GM23338 (cell line): ENCODE results near the gene SORCS2.

Experiments
- CREB1 ChIP-seq: fragments of 250-450 bp; sonication (Bioruptor Pico); IDR thresholded peaks from 2 replicates; pipeline ENCODE4 v1.5.0; 2020; ENCODE audit warnings: low read depth, mild to moderate bottlenecking, moderate library complexity
- ETS1 ChIP-seq: IDR thresholded peaks from 2 replicates; pipeline ENCODE4 v1.6.1; 2016; ENCODE audit warnings: antibody characterized with exemption
- EZH2 ChIP-seq: fragments of 200-600 bp; sonication (generic); IDR thresholded peaks from one replicate; pipeline ENCODE4 v1.8.0; 2017; ENCODE audit warnings: antibody characterized with exemption, mild to moderate bottlenecking, low read depth; ENCODE audit not compliant: unreplicated experiment
- EZH2phosphoT487 ChIP-seq: fragments of 200-600 bp; sonication (generic); IDR thresholded peaks from one replicate; pipeline ENCODE4 v1.8.1; 2018; ENCODE audit warnings: antibody characterized with exemption; ENCODE audit not compliant: unreplicated experiment
- JUNB ChIP-seq: IDR thresholded peaks from one replicate; pipeline ENCODE4 v1.6.1; 2016; ENCODE audit warnings: antibody characterized with exemption; ENCODE audit not compliant: unreplicated experiment
- NANOG ChIP-seq: IDR thresholded peaks from 2 replicates; pipeline ENCODE4 v1.6.1; 2016; ENCODE audit warnings: antibody characterized with exemption, borderline replicate concordance
- POLR2AphosphoS5 ChIP-seq: IDR thresholded peaks from 2 replicates; pipeline ENCODE4 v1.6.1; 2016; ENCODE audit warnings: antibody characterized with exemption, low read depth
- ZNF114 ChIP-seq: fragments of 250-450 bp; sonication (Bioruptor Pico); IDR thresholded peaks from 2 replicates; pipeline ENCODE4 v1.5.0; 2020; ENCODE audit warnings: mild to moderate bottlenecking, moderate library complexity
- ZNF331 ChIP-seq: fragments of 250-450 bp; sonication (Bioruptor Pico); IDR thresholded peaks from 2 replicates; pipeline ENCODE4 v1.5.0; 2020; ENCODE audit warnings: low read depth, mild to moderate bottlenecking, moderate library complexity
- ZNF462 ChIP-seq: fragments of 250-450 bp; sonication (Bioruptor Pico); IDR thresholded peaks from 2 replicates; pipeline ENCODE4 v1.5.0; 2020; ENCODE audit warnings: mild to moderate bottlenecking, moderate library complexity
- TF ChIP-seq, protein P1 (sequence below), 2 experiments: fragments of 200-600 bp in 1 of 2; sonication (generic) in 1 of 2; conservative IDR thresholded peaks; 2 replicates each; pipeline versions ENCODE4 v1.5.1 to v1.6.1; 2016 to 2017; ENCODE audit warnings: antibody characterized with exemption in 2 of 2, low read depth in 2 of 2, mild to moderate bottlenecking in 2 of 2, moderate library complexity in 1 of 2
- TF ChIP-seq, protein P2 (sequence below): IDR thresholded peaks from one replicate; pipeline ENCODE4 v1.6.1; 2018; ENCODE audit warnings: antibody characterized with exemption; ENCODE audit not compliant: unreplicated experiment

- TF ChIP-seq, protein P1, sequence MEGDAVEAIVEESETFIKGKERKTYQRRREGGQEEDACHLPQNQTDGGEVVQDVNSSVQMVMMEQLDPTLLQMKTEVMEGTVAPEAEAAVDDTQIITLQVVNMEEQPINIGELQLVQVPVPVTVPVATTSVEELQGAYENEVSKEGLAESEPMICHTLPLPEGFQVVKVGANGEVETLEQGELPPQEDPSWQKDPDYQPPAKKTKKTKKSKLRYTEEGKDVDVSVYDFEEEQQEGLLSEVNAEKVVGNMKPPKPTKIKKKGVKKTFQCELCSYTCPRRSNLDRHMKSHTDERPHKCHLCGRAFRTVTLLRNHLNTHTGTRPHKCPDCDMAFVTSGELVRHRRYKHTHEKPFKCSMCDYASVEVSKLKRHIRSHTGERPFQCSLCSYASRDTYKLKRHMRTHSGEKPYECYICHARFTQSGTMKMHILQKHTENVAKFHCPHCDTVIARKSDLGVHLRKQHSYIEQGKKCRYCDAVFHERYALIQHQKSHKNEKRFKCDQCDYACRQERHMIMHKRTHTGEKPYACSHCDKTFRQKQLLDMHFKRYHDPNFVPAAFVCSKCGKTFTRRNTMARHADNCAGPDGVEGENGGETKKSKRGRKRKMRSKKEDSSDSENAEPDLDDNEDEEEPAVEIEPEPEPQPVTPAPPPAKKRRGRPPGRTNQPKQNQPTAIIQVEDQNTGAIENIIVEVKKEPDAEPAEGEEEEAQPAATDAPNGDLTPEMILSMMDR (conservative IDR thresholded peaks at IDR 0.05; ENCODE audit: low read depth in 2 of 2) = no peak
- TF ChIP-seq, protein P2, sequence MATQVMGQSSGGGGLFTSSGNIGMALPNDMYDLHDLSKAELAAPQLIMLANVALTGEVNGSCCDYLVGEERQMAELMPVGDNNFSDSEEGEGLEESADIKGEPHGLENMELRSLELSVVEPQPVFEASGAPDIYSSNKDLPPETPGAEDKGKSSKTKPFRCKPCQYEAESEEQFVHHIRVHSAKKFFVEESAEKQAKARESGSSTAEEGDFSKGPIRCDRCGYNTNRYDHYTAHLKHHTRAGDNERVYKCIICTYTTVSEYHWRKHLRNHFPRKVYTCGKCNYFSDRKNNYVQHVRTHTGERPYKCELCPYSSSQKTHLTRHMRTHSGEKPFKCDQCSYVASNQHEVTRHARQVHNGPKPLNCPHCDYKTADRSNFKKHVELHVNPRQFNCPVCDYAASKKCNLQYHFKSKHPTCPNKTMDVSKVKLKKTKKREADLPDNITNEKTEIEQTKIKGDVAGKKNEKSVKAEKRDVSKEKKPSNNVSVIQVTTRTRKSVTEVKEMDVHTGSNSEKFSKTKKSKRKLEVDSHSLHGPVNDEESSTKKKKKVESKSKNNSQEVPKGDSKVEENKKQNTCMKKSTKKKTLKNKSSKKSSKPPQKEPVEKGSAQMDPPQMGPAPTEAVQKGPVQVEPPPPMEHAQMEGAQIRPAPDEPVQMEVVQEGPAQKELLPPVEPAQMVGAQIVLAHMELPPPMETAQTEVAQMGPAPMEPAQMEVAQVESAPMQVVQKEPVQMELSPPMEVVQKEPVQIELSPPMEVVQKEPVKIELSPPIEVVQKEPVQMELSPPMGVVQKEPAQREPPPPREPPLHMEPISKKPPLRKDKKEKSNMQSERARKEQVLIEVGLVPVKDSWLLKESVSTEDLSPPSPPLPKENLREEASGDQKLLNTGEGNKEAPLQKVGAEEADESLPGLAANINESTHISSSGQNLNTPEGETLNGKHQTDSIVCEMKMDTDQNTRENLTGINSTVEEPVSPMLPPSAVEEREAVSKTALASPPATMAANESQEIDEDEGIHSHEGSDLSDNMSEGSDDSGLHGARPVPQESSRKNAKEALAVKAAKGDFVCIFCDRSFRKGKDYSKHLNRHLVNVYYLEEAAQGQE = no peak
- TF ChIP-seq EZH2 (no peak), CREB1 (CRISPR knock-in tag) (no peak), EZH2phosphoT487 (no peak), NANOG (no peak), ETS1 (no peak), POLR2AphosphoS5 (no peak), JUNB (no peak), ZNF462 (no peak), ZNF114 (CRISPR knock-in tag) (no peak), ZNF331 (CRISPR knock-in tag) (no peak)
Observed at GRCh38 chr4:7344636-7345155, 152.4 kb downstream of the SORCS2 start.
